ENCODE results near the gene MYO3B. TPM values are rescaled to one million over a fixed set of nuclear protein-coding genes. Genes with fewer than 3 reads are reported as not detected.

The MYO3B gene
- 5.5 TPM for total RNA-seq

- DNase-seq: peak; percentile 27
These were observed at the start of gene MYO3B for GRCh38 chr2:170177950-170178781. MYO3B (plus strand) TSS chr2:170178147; CDS start chr2:170178288, 141 bp downstream.

GRCh38 chr2:170139276-170139967 lies 38.5 kb upstream of the MYO3B start:
- DNase-seq: no peak

GRCh38 chr2:170140561-170140960 lies 37.4 kb upstream of the MYO3B start:
- DNase-seq: no peak

GRCh38 chr2:170141865-170142264 lies 36.1 kb upstream of the MYO3B start:
- no peak for DNase-seq

- DNase-seq: no peak
These were observed 35.4 kb upstream of the MYO3B start for GRCh38 chr2:170142502-170142901.

- no peak for DNase-seq
These were observed 34.8 kb upstream of the MYO3B start for GRCh38 chr2:170143045-170143717.

- DNase-seq: no peak
These were observed 33.2 kb upstream of the MYO3B start for GRCh38 chr2:170144761-170145160.

- DNase-seq: no peak
These were observed 32.8 kb upstream of the MYO3B start for GRCh38 chr2:170145191-170145590.

- no peak for DNase-seq
These were observed 32.1 kb upstream of the MYO3B start for GRCh38 chr2:170145675-170146432.

- DNase-seq: no peak
These were observed 31.2 kb upstream of the MYO3B start for GRCh38 chr2:170146784-170147183.

- DNase-seq: no peak
These were observed 30.4 kb upstream of the MYO3B start for GRCh38 chr2:170147576-170147975.

- no peak for DNase-seq
These were observed 29.8 kb upstream of the MYO3B start for GRCh38 chr2:170148161-170148560.

- no peak for DNase-seq
These were observed 25.5 kb upstream of the MYO3B start for GRCh38 chr2:170152421-170152820.

- DNase-seq: no peak
These were observed 22.8 kb upstream of the MYO3B start for GRCh38 chr2:170155022-170155722.

GRCh38 chr2:170155723-170156253 lies 22.2 kb upstream of the MYO3B start:
- DNase-seq: no peak

GRCh38 chr2:170156592-170156991 lies 21.4 kb upstream of the MYO3B start:
- DNase-seq: no peak

- no peak for DNase-seq
These were observed 20.8 kb upstream of the MYO3B start for GRCh38 chr2:170157025-170157684.

GRCh38 chr2:170159060-170159459 lies 18.9 kb upstream of the MYO3B start:
- DNase-seq: no peak

GRCh38 chr2:170161516-170162270 lies 16.3 kb upstream of the MYO3B start:
- DNase-seq: no peak

GRCh38 chr2:170162271-170162632 lies 15.7 kb upstream of the MYO3B start:
- DNase-seq: no peak
